ENCODE measurements around the gene HOXD9. TPM values are rescaled to one million over a fixed set of nuclear protein-coding genes. Genes with fewer than 3 reads are reported as not detected.
A peak's percentile ranks its signal among the peaks of the same experiment; 100 is the strongest.

The HOXD9 gene
- total RNA-seq, 2 experiments from 2014 or later = not detected

DNA sequence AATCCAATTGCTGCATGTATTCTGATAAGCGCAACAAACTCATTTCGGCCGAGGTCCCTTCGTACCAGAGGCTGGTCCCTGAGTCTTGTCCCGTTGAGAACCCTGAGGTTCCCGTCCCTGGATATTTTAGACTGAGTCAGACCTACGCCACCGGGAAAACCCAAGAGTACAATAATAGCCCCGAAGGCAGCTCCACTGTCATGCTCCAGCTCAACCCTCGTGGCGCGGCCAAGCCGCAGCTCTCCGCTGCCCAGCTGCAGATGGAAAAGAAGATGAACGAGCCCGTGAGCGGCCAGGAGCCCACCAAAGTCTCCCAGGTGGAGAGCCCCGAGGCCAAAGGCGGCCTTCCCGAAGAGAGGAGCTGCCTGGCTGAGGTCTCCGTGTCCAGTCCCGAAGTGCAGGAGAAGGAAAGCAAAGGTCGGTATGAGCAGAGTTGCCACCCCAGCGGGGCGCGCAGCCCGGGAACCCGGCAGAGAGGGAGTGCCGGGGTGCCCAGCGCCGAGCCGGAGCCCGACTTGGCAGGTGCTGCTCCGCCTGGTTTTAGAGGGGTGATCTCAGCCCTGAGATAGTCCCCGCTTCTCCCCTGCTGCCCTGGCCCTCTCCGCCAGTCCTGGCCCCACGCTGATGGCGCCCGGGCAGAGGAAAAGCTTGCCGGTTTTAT, 5.2 kb upstream of the HOXD9 start:
- ChIA-PET CTCF (ENCODE audit: unreplicated experiment) (no interaction called here), POLR2A (no interaction called here)
- H3K4me2 ChIP-seq (ENCODE audit: low read length) = no peak overlapping the region
- no peaks in the 10 kb centered on the region for H3K9me2 ChIP-seq (ENCODE audit: insufficient read depth, low read length)
- H3K4me1 ChIP-seq (ENCODE audit: insufficient read depth, low read length, poor library complexity, severe bottlenecking) = no peaks in the 10 kb centered on the region
- no peaks in the 10 kb centered on the region for H3K9me3 ChIP-seq (ENCODE audit: low read length)
- H3K4me3 ChIP-seq (ENCODE audit: low read depth, low read length, poor library complexity, severe bottlenecking) = no peak overlapping the region
- no peak overlapping the region for H3K27ac ChIP-seq (ENCODE audit: low read depth, low read length, poor library complexity, severe bottlenecking)
- no TSS peak for BruUV-seq (replicated peaks)
- no peak overlapping the region for H2AFZ ChIP-seq (ENCODE audit: low read length)
- H4K20me1 ChIP-seq (ENCODE audit: insufficient read depth, low read length) = no peaks in the 10 kb centered on the region
- H3K36me3 ChIP-seq (ENCODE audit: insufficient read depth, low read length) = no peaks in the 10 kb centered on the region
- intact Hi-C loops (cut with micrococcal nuclease; ENCODE audit: unreplicated experiment) = no loop called here
- no peak for DNase-seq (ENCODE audit: low spot score)
- TF ChIP-seq EZH2phosphoT487 (IDR thresholded peaks at IDR 0.05; ENCODE audit: borderline replicate concordance, low read depth, low read length) = no peak
- TF ChIP-seq, protein P1, sequence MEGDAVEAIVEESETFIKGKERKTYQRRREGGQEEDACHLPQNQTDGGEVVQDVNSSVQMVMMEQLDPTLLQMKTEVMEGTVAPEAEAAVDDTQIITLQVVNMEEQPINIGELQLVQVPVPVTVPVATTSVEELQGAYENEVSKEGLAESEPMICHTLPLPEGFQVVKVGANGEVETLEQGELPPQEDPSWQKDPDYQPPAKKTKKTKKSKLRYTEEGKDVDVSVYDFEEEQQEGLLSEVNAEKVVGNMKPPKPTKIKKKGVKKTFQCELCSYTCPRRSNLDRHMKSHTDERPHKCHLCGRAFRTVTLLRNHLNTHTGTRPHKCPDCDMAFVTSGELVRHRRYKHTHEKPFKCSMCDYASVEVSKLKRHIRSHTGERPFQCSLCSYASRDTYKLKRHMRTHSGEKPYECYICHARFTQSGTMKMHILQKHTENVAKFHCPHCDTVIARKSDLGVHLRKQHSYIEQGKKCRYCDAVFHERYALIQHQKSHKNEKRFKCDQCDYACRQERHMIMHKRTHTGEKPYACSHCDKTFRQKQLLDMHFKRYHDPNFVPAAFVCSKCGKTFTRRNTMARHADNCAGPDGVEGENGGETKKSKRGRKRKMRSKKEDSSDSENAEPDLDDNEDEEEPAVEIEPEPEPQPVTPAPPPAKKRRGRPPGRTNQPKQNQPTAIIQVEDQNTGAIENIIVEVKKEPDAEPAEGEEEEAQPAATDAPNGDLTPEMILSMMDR (conservative IDR thresholded peaks at IDR 0.05; ENCODE audit: low read length) = no peak
- no peaks in the 10 kb centered on the region for H3K79me2 ChIP-seq (ENCODE audit: insufficient read depth, low read depth, low read length)

DNA sequence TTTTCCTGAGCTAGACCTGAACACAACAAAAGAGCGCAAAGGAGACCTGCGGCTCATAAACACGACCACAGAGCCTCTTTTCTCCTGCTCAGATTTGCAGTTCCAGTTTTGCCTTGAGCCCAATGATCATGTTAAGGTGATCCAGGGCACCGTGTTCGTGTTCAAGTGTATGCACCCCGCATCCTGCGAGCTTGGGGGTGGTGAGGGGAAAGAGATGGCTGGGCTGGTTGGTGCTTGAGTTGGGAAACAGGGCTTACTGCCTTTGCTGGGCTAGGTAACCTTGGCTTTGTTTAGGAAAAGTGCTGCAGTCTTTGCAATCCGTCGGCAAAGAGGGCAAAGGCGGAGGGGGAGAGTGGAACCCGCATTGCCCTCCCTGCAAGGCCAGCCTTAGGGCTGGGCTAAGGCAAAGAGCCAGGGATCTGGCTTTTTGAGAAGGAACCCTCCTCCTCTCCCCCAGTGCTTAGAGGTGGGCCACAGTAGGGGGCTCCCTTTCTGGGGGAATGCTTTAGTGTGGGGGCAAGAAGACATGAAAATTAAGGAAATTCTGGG, 4.6 kb upstream of the HOXD9 start:
- no peak for DNase-seq (ENCODE audit: low spot score)
- H3K4me1 ChIP-seq (ENCODE audit: insufficient read depth, low read length, poor library complexity, severe bottlenecking) = no peaks in the 10 kb centered on the region
- ChIA-PET CTCF (ENCODE audit: unreplicated experiment) (no interaction called here), POLR2A (no interaction called here)
- no peak overlapping the region for H3K4me3 ChIP-seq (ENCODE audit: low read depth, low read length, poor library complexity, severe bottlenecking)
- no peak for TF ChIP-seq EZH2phosphoT487 (IDR thresholded peaks at IDR 0.05; ENCODE audit: borderline replicate concordance, low read depth, low read length)
- TF ChIP-seq, protein P1 (conservative IDR thresholded peaks at IDR 0.05; ENCODE audit: low read length) = no peak
- no peaks in the 10 kb centered on the region for H3K9me2 ChIP-seq (ENCODE audit: insufficient read depth, low read length)
- H3K4me2 ChIP-seq (ENCODE audit: low read length) = no peak overlapping the region
- no TSS peak for BruUV-seq (replicated peaks)
- no peak overlapping the region for H2AFZ ChIP-seq (ENCODE audit: low read length)
- H3K79me2 ChIP-seq (ENCODE audit: insufficient read depth, low read depth, low read length) = no peaks in the 10 kb centered on the region
- intact Hi-C loops (cut with micrococcal nuclease; ENCODE audit: unreplicated experiment) = no loop called here
- H3K9me3 ChIP-seq (ENCODE audit: low read length) = no peaks in the 10 kb centered on the region
- no peaks in the 10 kb centered on the region for H3K36me3 ChIP-seq (ENCODE audit: insufficient read depth, low read length)
- H3K27ac ChIP-seq (ENCODE audit: low read depth, low read length, poor library complexity, severe bottlenecking) = no peak overlapping the region
- H4K20me1 ChIP-seq (ENCODE audit: insufficient read depth, low read length) = no peaks in the 10 kb centered on the region

- Histone ChIP-seq H4K20me1 (ENCODE audit: insufficient read depth, low read length) (no peaks in the 10 kb centered on the region), H3K4me2 (ENCODE audit: low read length) (no peak overlapping the region), H3K27ac (ENCODE audit: low read depth, low read length, poor library complexity, severe bottlenecking) (no peak overlapping the region), H3K4me3 (ENCODE audit: low read depth, low read length, poor library complexity, severe bottlenecking) (no peak overlapping the region), H3K9me2 (ENCODE audit: insufficient read depth, low read length) (no peaks in the 10 kb centered on the region), H3K4me1 (ENCODE audit: insufficient read depth, low read length, poor library complexity, severe bottlenecking) (no peaks in the 10 kb centered on the region), H2AFZ (ENCODE audit: low read length) (no peak overlapping the region), H3K9me3 (ENCODE audit: low read length) (no peaks in the 10 kb centered on the region), H3K79me2 (ENCODE audit: insufficient read depth, low read depth, low read length) (no peaks in the 10 kb centered on the region), H3K36me3 (ENCODE audit: insufficient read depth, low read length) (no peaks in the 10 kb centered on the region)
- TF ChIP-seq, protein P1 (conservative IDR thresholded peaks at IDR 0.05; ENCODE audit: low read length) = peak; percentile 83
- TF ChIP-seq EZH2phosphoT487 (IDR thresholded peaks at IDR 0.05; ENCODE audit: borderline replicate concordance, low read depth, low read length) = no peak
- ChIA-PET CTCF (ENCODE audit: unreplicated experiment) (no interaction called here), POLR2A (no interaction called here)
- intact Hi-C loops (cut with micrococcal nuclease; ENCODE audit: unreplicated experiment) = no loop called here
- DNase-seq (ENCODE audit: low spot score) = peak; percentile 50
- BruUV-seq (replicated peaks) = no TSS peak
Measured at GRCh38 chr2:176118601-176119339, 3.7 kb upstream of the HOXD9 start.
